OCI-LY7 (cell line): ENCODE data around the gene NCKAP1. TPM values are rescaled to one million over a fixed set of nuclear protein-coding genes. Genes with fewer than 3 reads are reported as not detected.
A peak's percentile ranks its signal among the peaks of the same experiment; 100 is the strongest.

Experiments used
- BruUV-seq: library from RNA; stranded (reverse); fragments of 400-500 nt; replicated peaks from 2 replicates; lab custom pipeline; 2021; lab: Mats Ljungman, UMichigan
- CTCF ChIA-PET: fragments of 300-600 bp; sonication (Branson Sonifier 250); formaldehyde crosslinking; loops from one replicate; lab custom pipeline; 2022; ENCODE audit warnings: antibody characterized with exemption; ENCODE audit not compliant: unreplicated experiment; lab: Charles Lee
- POLR2A ChIA-PET: fragments of 300-600 bp; sonication (Branson Sonifier 250); formaldehyde crosslinking; loops from one replicate; lab custom pipeline; 2022; ENCODE audit warnings: antibody characterized with exemption; lab: Charles Lee
- DNase-seq: peaks from one replicate; pipeline ENCODE4 v3.0.0-alpha.2; 2015; ENCODE audit warnings: low spot score
- H2AFZ ChIP-seq: fragments of 200-600 bp; sonication (generic), shearing (Covaris generic); 2 replicates; pipeline ENCODE4 v1.6.1; 2014; ENCODE audit warnings: mild to moderate bottlenecking, antibody characterized with exemption, low read length, moderate library complexity
- H3K27ac ChIP-seq: fragments of 200-600 bp; sonication (generic); 2 replicates; pipeline ENCODE4 v1.5.1; 2014; ENCODE audit warnings: mixed run types, low read depth, mild to moderate bottlenecking, moderate library complexity, low read length, inconsistent platforms; ENCODE audit not compliant: poor library complexity, severe bottlenecking
- H3K36me3 ChIP-seq: fragments of 200-600 bp; sonication (generic); 2 replicates; pipeline ENCODE4 v1.6.1; 2014; ENCODE audit warnings: mild to moderate bottlenecking, antibody characterized with exemption, low read length, moderate library complexity, mixed read lengths; ENCODE audit not compliant: insufficient read depth
- H3K4me1 ChIP-seq: fragments of 200-600 bp; sonication (generic); 2 replicates; pipeline ENCODE4 v1.5.1; 2014; ENCODE audit warnings: mild to moderate bottlenecking, low read length; ENCODE audit not compliant: insufficient read depth, poor library complexity, severe bottlenecking
- H3K4me2 ChIP-seq: fragments of 200-600 bp; sonication (generic); 2 replicates; pipeline ENCODE4 v1.6.1; 2014; ENCODE audit warnings: mild to moderate bottlenecking, low read length
- H3K4me3 ChIP-seq: fragments of 200-600 bp; sonication (generic); 2 replicates; pipeline ENCODE4 v1.5.1; 2014; ENCODE audit warnings: mild to moderate bottlenecking, low read depth, low read length; ENCODE audit not compliant: poor library complexity, severe bottlenecking
- H3K79me2 ChIP-seq: fragments of 200-600 bp; sonication (generic); 2 replicates; pipeline ENCODE4 v1.6.1; 2016; ENCODE audit warnings: low read depth, mild to moderate bottlenecking, low read length, moderate library complexity, mixed read lengths; ENCODE audit not compliant: insufficient read depth
- H3K9me2 ChIP-seq: fragments of 200-600 bp; sonication (generic); 2 replicates; pipeline ENCODE4 v1.6.1; 2016; ENCODE audit warnings: mild to moderate bottlenecking, low read length, mixed read lengths; ENCODE audit not compliant: insufficient read depth
- H3K9me3 ChIP-seq: fragments of 200-600 bp; sonication (generic); 2 replicates; pipeline ENCODE4 v1.6.1; 2014; ENCODE audit warnings: mild to moderate bottlenecking, mixed run types, low read length, mixed read lengths
- H4K20me1 ChIP-seq: fragments of 200-600 bp; sonication (generic); 2 replicates; pipeline ENCODE4 v1.6.1; 2014; ENCODE audit warnings: mild to moderate bottlenecking, antibody characterized with exemption, low read length, moderate library complexity, mixed read lengths; ENCODE audit not compliant: insufficient read depth
- CTCF ChIP-seq: fragments of 200-600 bp; sonication (generic); conservative IDR thresholded peaks from 2 replicates; pipeline ENCODE4 v1.5.1; 2014; ENCODE audit warnings: mild to moderate bottlenecking, antibody characterized with exemption, low read length, moderate library complexity, mixed read lengths
- EZH2phosphoT487 ChIP-seq: fragments of 200-600 bp; sonication (generic); IDR thresholded peaks from 2 replicates; pipeline ENCODE4 v1.6.1; 2018; ENCODE audit warnings: low read depth, borderline replicate concordance, mild to moderate bottlenecking, mixed run types, antibody characterized with exemption, low read length, moderate library complexity, mixed read lengths
- intact Hi-C: fragments of 100-400 bp; cut with micrococcal nuclease; formaldehyde crosslinking; loops from one replicate; pipeline ENCODE4 v1.10.0; 2022; ENCODE audit not compliant: unreplicated experiment
- total RNA-seq, 2 experiments: library from RNA; depleted of rRNA in 1 of 2; stranded (reverse); fragments of >200 nt in 1 of 2; shearing (Covaris generic) in 1 of 2; gene quantifications; 2 replicates each; pipeline ENCODE4 v1.2.3, GENCODE V29; 2014 to 2022

Gene NCKAP1
- total RNA-seq, 2 experiments from 2014 or later, result 0.06 to 0.55 TPM

- no peaks in the 10 kb centered on the region for H3K9me2 ChIP-seq
- H4K20me1 ChIP-seq, result no peaks in the 10 kb centered on the region
- ChIA-PET CTCF (interaction anchor here (0.6 kb wide), 1 partner anchor 136 kb away, joined by 3 read pairs; no protein-coding TSS in a partner anchor), POLR2A (interaction anchor here (0.6 to 2.0 kb wide), 3 partner anchors 8 to 34 kb away, joined by 3 to 4 read pairs (median 4); no protein-coding TSS in a partner anchor)
- no peaks in the 10 kb centered on the region for H3K9me3 ChIP-seq
- peaks cover 15% of the 10 kb centered on the region for H3K4me1 ChIP-seq
- no peak overlapping the region for H3K27ac ChIP-seq
- no peak overlapping the region for H3K4me2 ChIP-seq
- no TSS peak for BruUV-seq
- TF ChIP-seq EZH2phosphoT487 (no peak), CTCF (no peak)
- H2AFZ ChIP-seq, result peak overlapping the region; percentile 20
- no peaks in the 10 kb centered on the region for H3K36me3 ChIP-seq
- H3K4me3 ChIP-seq, result no peak overlapping the region
- DNase-seq, result no peak
- intact Hi-C loops, result no loop called here
- H3K79me2 ChIP-seq, result no peaks in the 10 kb centered on the region
Observed at GRCh38 chr2:182941121-182941722, 97.0 kb downstream of the NCKAP1 start.

GRCh38 chr2:182937870-182938269 is 100.4 kb downstream of the NCKAP1 start:
- POLR2A ChIA-PET, result interaction anchor here (0.6 to 1.4 kb wide), 4 partner anchors 13 to 142 kb away, joined by 3 read pairs; no protein-coding TSS in a partner anchor
- Histone ChIP-seq H2AFZ (peak overlapping the region; percentile 13; the same call in 1 of the 2 replicates), H3K36me3 (no peaks in the 10 kb centered on the region), H3K79me2 (no peaks in the 10 kb centered on the region), H4K20me1 (no peaks in the 10 kb centered on the region), H3K4me1 (peaks cover 14% of the 10 kb centered on the region), H3K9me2 (no peaks in the 10 kb centered on the region), H3K9me3 (no peaks in the 10 kb centered on the region), H3K4me3 (no peak overlapping the region), H3K27ac (no peak overlapping the region), H3K4me2 (no peak overlapping the region)
- CTCF ChIA-PET, result no interaction called here
- no peak for TF ChIP-seq EZH2phosphoT487
- TF ChIP-seq CTCF, result no peak
- DNase-seq, result no peak
- intact Hi-C loops, result no loop called here
- no TSS peak for BruUV-seq

- H3K9me3 ChIP-seq, result no peaks in the 10 kb centered on the region
- DNase-seq, result no peak
- no peak for TF ChIP-seq CTCF
- TF ChIP-seq EZH2phosphoT487, result no peak
- intact Hi-C loops, result no loop called here
- no peaks in the 10 kb centered on the region for H3K36me3 ChIP-seq
- no peaks in the 10 kb centered on the region for H4K20me1 ChIP-seq
- no peak overlapping the region for H3K4me3 ChIP-seq
- H3K9me2 ChIP-seq, result no peaks in the 10 kb centered on the region
- no peak overlapping the region for H3K4me2 ChIP-seq
- peaks cover 3% of the 10 kb centered on the region for H3K4me1 ChIP-seq
- no peaks in the 10 kb centered on the region for H3K79me2 ChIP-seq
- CTCF ChIA-PET, result no interaction called here
- POLR2A ChIA-PET, result interaction anchor here (0.6 to 1.7 kb wide), 2 partner anchors 8 to 11 kb away, joined by 3 to 4 read pairs; no protein-coding TSS in a partner anchor
- BruUV-seq, result no TSS peak
- H3K27ac ChIP-seq, result no peak overlapping the region
- no peak overlapping the region; the same call in 1 of the 2 replicates for H2AFZ ChIP-seq
Observed at GRCh38 chr2:182933629-182934028, 104.6 kb downstream of the NCKAP1 start.
